Stomach (tissue), 9 donors: ENCODE measurements around the gene VWA8. TPM values are rescaled to one million over a fixed set of nuclear protein-coding genes. Genes with fewer than 3 reads are reported as not detected.

ENCODE experiments used
- DNase-seq, 2 donors: peaks; one replicate each; pipeline versions ENCODE4 v3.0.0 to v3.0.0-alpha.2; 2013 to 2019
- H3K27ac ChIP-seq, 5 donors: fragments of 200-600 bp in 4 of 5; sonication (generic) in 4 of 5; one replicate each; pipeline ENCODE4 v1.5.1; 2013 to 2019; ENCODE audit warnings: mild to moderate bottlenecking in 1 of 5, moderate library complexity in 1 of 5
- H3K27me3 ChIP-seq, 3 donors: fragments of 200-600 bp; sonication (generic); one replicate each; pipeline ENCODE4 v1.5.1; 2017 to 2019; ENCODE audit warnings: mixed run types in 1 of 3
- H3K36me3 ChIP-seq, 4 donors: fragments of 200-600 bp; sonication (generic); 1 replicate in 3 of 4; 2 replicates in 1 of 4; pipeline ENCODE4 v1.5.1; 2016 to 2019
- H3K4me1 ChIP-seq, 4 donors: fragments of 200-600 bp; sonication (generic); one replicate each; pipeline ENCODE4 v1.5.1; 2016 to 2019
- H3K4me3 ChIP-seq, 4 donors: fragments of 200-600 bp; sonication (generic) in 3 of 4; one replicate each; pipeline ENCODE4 v1.5.1; 2016 to 2019; ENCODE audit warnings: mild to moderate bottlenecking in 1 of 4
- H3K9me3 ChIP-seq, 4 donors: fragments of 200-600 bp; sonication (generic); one replicate each; pipeline ENCODE4 v1.5.1; 2016 to 2019
- CTCF ChIP-seq, 7 experiments: fragments of 450-650 bp in 4 of 7; fragments of 200-600 bp in 3 of 7; sonication (generic) in 3 of 7; IDR thresholded peaks; one replicate each; pipeline ENCODE4 v1.5.1; 2016 to 2019; ENCODE audit warnings: antibody characterized with exemption in 7 of 7, control low read depth in 2 of 7, mild to moderate bottlenecking in 1 of 7
- EP300 ChIP-seq: sonication (generic); formaldehyde crosslinking; IDR thresholded peaks from one replicate; pipeline ENCODE4 v1.6.1; 2017; ENCODE audit warnings: antibody characterized with exemption
- POLR2A ChIP-seq, 4 donors: fragments of 450-650 bp; IDR thresholded peaks; one replicate each; pipeline ENCODE4 v1.6.1; 2016; ENCODE audit warnings: antibody characterized with exemption in 4 of 4, control low read depth in 2 of 4, mild to moderate bottlenecking in 1 of 4, moderate library complexity in 1 of 4
- POLR2AphosphoS5 ChIP-seq, 3 donors: sonication (generic); formaldehyde crosslinking; IDR thresholded peaks; one replicate each; pipeline ENCODE4 v1.6.1; 2016; ENCODE audit warnings: antibody characterized with exemption in 3 of 3
- WGBS, 5 donors: extraction: QIAGEN DNeasy Blood & Tissue Kit in 3 of 5; methylation state at CpG; one replicate each; pipeline versions ENCODE4 v1.1.5 to v1.1.7; 2013 to 2018; 5-methylcytosine and 5-hydroxymethylcytosine counted together
- intact Hi-C: fragments of 100-400 bp; cut with DNase I; formaldehyde crosslinking; loops from one replicate; pipeline ENCODE4 v1.15.1; 2023; ENCODE audit warnings: low total_unique reads
- polyA plus RNA-seq, 3 donors: library from polyadenylated mRNA; stranded (reverse); fragments of 200-250 nt; gene quantifications; one replicate each; pipeline ENCODE4 v1.2.3, GENCODE V29; 2013
- total RNA-seq, 5 donors: library from RNA; depleted of rRNA; stranded (reverse); fragments of >200 nt; gene quantifications; one replicate each; pipeline versions ENCODE4 v1.1.0 to v1.2.3, GENCODE V29; 2014 to 2016
- donor health status: healthy with polysubstance abuse.
- donor health status: Bipolar disorder and iron deficiency.
- donor health status: healthy.

VWA8 gene
- total and polyA plus RNA-seq, 8 donors, result 3.3 to 99.2 (median 25.4) TPM

- no peak overlapping the region for H3K27ac ChIP-seq
- peaks cover 0 to 16% (median 11%) of the 10 kb centered on the region in 4 donors for H3K4me1 ChIP-seq
- no peak overlapping the region for H3K4me3 ChIP-seq
- no peaks in the 10 kb centered on the region for H3K27me3 ChIP-seq
- TF ChIP-seq EP300, result no peak
- TF ChIP-seq POLR2AphosphoS5 (IDR thresholded peaks at IDR 0.05), result no peak
- no peak for TF ChIP-seq CTCF (IDR thresholded peaks at IDR 0.05)
- TF ChIP-seq POLR2A (IDR thresholded peaks at IDR 0.05), result no peak
- no peaks in the 10 kb centered on the region for H3K9me3 ChIP-seq
- H3K36me3 ChIP-seq, result peaks cover 0 to 3% (median 2%) of the 10 kb centered on the region in 4 donors
- no peak for DNase-seq
- intact Hi-C loops, result no loop called here
Measured at GRCh38 chr13:41596190-41596589, 364.7 kb downstream of the VWA8 start.

- peaks cover 0 to 16% (median 10%) of the 10 kb centered on the region in 4 donors for H3K4me1 ChIP-seq
- H3K27me3 ChIP-seq, result no peaks in the 10 kb centered on the region
- DNase-seq, result no peak
- intact Hi-C loops, result no loop called here
- 32 to 61% (median 41%) methylated on average over 1 of the region's 1 CpG for WGBS, 5 donors
- H3K36me3 ChIP-seq, result peaks cover 0 to 3% (median under 1%) of the 10 kb centered on the region in 4 donors
- no peak overlapping the region for H3K4me3 ChIP-seq
- no peaks in the 10 kb centered on the region for H3K9me3 ChIP-seq
- no peak for TF ChIP-seq POLR2A (IDR thresholded peaks at IDR 0.05)
- TF ChIP-seq POLR2AphosphoS5 (IDR thresholded peaks at IDR 0.05), result no peak
- TF ChIP-seq EP300, result no peak
- TF ChIP-seq CTCF (IDR thresholded peaks at IDR 0.05), result no peak
- H3K27ac ChIP-seq, result no peak overlapping the region
Measured at GRCh38 chr13:41595298-41595697, 365.6 kb downstream of the VWA8 start.

GRCh38 chr13:41590643-41591042 is 370.3 kb downstream of the VWA8 start:
- WGBS, 5 donors, result 85 to 94% (median 91%) methylated on average over 3 of the region's 3 CpGs
- H3K4me3 ChIP-seq, result no peak overlapping the region
- intact Hi-C loops, result no loop called here
- no peak overlapping the region for H3K27ac ChIP-seq
- no peaks in the 10 kb centered on the region for H3K9me3 ChIP-seq
- no peak for TF ChIP-seq CTCF (IDR thresholded peaks at IDR 0.05)
- TF ChIP-seq POLR2AphosphoS5 (IDR thresholded peaks at IDR 0.05), result no peak
- no peak for TF ChIP-seq EP300
- TF ChIP-seq POLR2A (IDR thresholded peaks at IDR 0.05), result no peak
- H3K27me3 ChIP-seq, result no peaks in the 10 kb centered on the region
- peaks cover 0 to 9% (median under 1%) of the 10 kb centered on the region in 4 donors for H3K4me1 ChIP-seq
- peaks cover 0 to 30% (median 22%) of the 10 kb centered on the region in 4 donors for H3K36me3 ChIP-seq
- no peak for DNase-seq

- Histone ChIP-seq H3K36me3 (peaks cover 0 to 30% (median 22%) of the 10 kb centered on the region in 4 donors), H3K4me1 (peaks cover 0 to 4% (median 0%) of the 10 kb centered on the region in 4 donors), H3K9me3 (no peaks in the 10 kb centered on the region), H3K27me3 (no peaks in the 10 kb centered on the region), H3K27ac (no peak overlapping the region), H3K4me3 (no peak overlapping the region)
- DNase-seq, result no peak
- TF ChIP-seq POLR2A (IDR thresholded peaks at IDR 0.05) (no peak), EP300 (no peak), CTCF (IDR thresholded peaks at IDR 0.05) (no peak), POLR2AphosphoS5 (IDR thresholded peaks at IDR 0.05) (no peak)
- intact Hi-C loops, result no loop called here
Measured at GRCh38 chr13:41590122-41590521, 370.8 kb downstream of the VWA8 start.
